Rectal smooth muscle tissue (tissue), 1 donor: Measurements from ENCODE around the gene FBRSL1.

Experiments
- H3K27ac ChIP-seq: one replicate; pipeline ENCODE4 v1.7.0; 2013; ENCODE audit warnings: low read depth, low read length, inconsistent platforms
- H3K27me3 ChIP-seq: one replicate; pipeline ENCODE4 v1.7.0; 2013; ENCODE audit warnings: low read length; ENCODE audit not compliant: control insufficient read depth, insufficient read depth
- H3K36me3 ChIP-seq: one replicate; pipeline ENCODE4 v1.7.0; 2013; ENCODE audit warnings: low read length; ENCODE audit not compliant: control insufficient read depth, insufficient read depth
- H3K4me1 ChIP-seq: one replicate; pipeline ENCODE4 v1.7.0; 2013; ENCODE audit warnings: low read length; ENCODE audit not compliant: control insufficient read depth, insufficient read depth
- H3K4me3 ChIP-seq: one replicate; pipeline ENCODE4 v1.7.0; 2013; ENCODE audit warnings: low read length
- H3K9ac ChIP-seq: one replicate; pipeline ENCODE4 v1.7.0; 2013; ENCODE audit warnings: low read length

FBRSL1 gene

GRCh38 chr12:132449565-132450417, 40.2 kb upstream of the FBRSL1 start:
- H3K27ac ChIP-seq, result no peak overlapping the region
- H3K27me3 ChIP-seq, result no peaks in the 10 kb centered on the region
- no peaks in the 10 kb centered on the region for H3K4me1 ChIP-seq
- no peak overlapping the region for H3K4me3 ChIP-seq
- no peak overlapping the region for H3K9ac ChIP-seq
- no peaks in the 10 kb centered on the region for H3K36me3 ChIP-seq

GRCh38 chr12:132450418-132451171, 39.4 kb upstream of the FBRSL1 start:
- Histone ChIP-seq H3K27me3 (no peaks in the 10 kb centered on the region), H3K9ac (no peak overlapping the region), H3K27ac (no peak overlapping the region), H3K4me3 (no peak overlapping the region), H3K36me3 (no peaks in the 10 kb centered on the region), H3K4me1 (no peaks in the 10 kb centered on the region)

- no peaks in the 10 kb centered on the region for H3K4me1 ChIP-seq
- H3K27me3 ChIP-seq, result no peaks in the 10 kb centered on the region
Measured at GRCh38 chr12:132451172-132451835, 38.6 kb upstream of the FBRSL1 start.

GRCh38 chr12:132451836-132452195, 38.1 kb upstream of the FBRSL1 start:
- Histone ChIP-seq H3K9ac (no peak overlapping the region), H3K27me3 (no peaks in the 10 kb centered on the region), H3K36me3 (no peaks in the 10 kb centered on the region), H3K27ac (no peak overlapping the region), H3K4me1 (no peaks in the 10 kb centered on the region), H3K4me3 (no peak overlapping the region)

More at GRCh38 chr12:132451172-132451835, 38.6 kb upstream of the FBRSL1 start:
- Histone ChIP-seq H3K36me3 (no peaks in the 10 kb centered on the region), H3K27ac (no peak overlapping the region), H3K9ac (no peak overlapping the region), H3K4me3 (no peak overlapping the region)

- Histone ChIP-seq H3K27ac (no peak overlapping the region), H3K4me1 (no peaks in the 10 kb centered on the region), H3K36me3 (no peaks in the 10 kb centered on the region), H3K27me3 (no peaks in the 10 kb centered on the region), H3K4me3 (no peak overlapping the region), H3K9ac (no peak overlapping the region)
Measured at GRCh38 chr12:132452596-132453350, 37.2 kb upstream of the FBRSL1 start.

- H3K9ac ChIP-seq, result no peak overlapping the region
- no peaks in the 10 kb centered on the region for H3K27me3 ChIP-seq
- no peak overlapping the region for H3K27ac ChIP-seq
- no peaks in the 10 kb centered on the region for H3K36me3 ChIP-seq
- no peak overlapping the region for H3K4me3 ChIP-seq
- H3K4me1 ChIP-seq, result no peaks in the 10 kb centered on the region
Measured at GRCh38 chr12:132453361-132454192, 36.4 kb upstream of the FBRSL1 start.

GRCh38 chr12:132454193-132454932, 35.6 kb upstream of the FBRSL1 start:
- H3K36me3 ChIP-seq, result no peaks in the 10 kb centered on the region
- no peaks in the 10 kb centered on the region for H3K27me3 ChIP-seq
- no peaks in the 10 kb centered on the region for H3K4me1 ChIP-seq
- H3K4me3 ChIP-seq, result no peak overlapping the region
- H3K27ac ChIP-seq, result no peak overlapping the region
- H3K9ac ChIP-seq, result no peak overlapping the region

- H3K4me3 ChIP-seq, result no peak overlapping the region
- no peaks in the 10 kb centered on the region for H3K4me1 ChIP-seq
- H3K36me3 ChIP-seq, result no peaks in the 10 kb centered on the region
- no peaks in the 10 kb centered on the region for H3K27me3 ChIP-seq
- no peak overlapping the region for H3K27ac ChIP-seq
- no peak overlapping the region for H3K9ac ChIP-seq
Measured at GRCh38 chr12:132454933-132455418, 35.0 kb upstream of the FBRSL1 start.

- Histone ChIP-seq H3K27me3 (no peaks in the 10 kb centered on the region), H3K9ac (no peak overlapping the region), H3K4me1 (no peaks in the 10 kb centered on the region), H3K27ac (no peak overlapping the region), H3K4me3 (no peak overlapping the region), H3K36me3 (no peaks in the 10 kb centered on the region)
Measured at GRCh38 chr12:132455565-132455964, 34.4 kb upstream of the FBRSL1 start.

GRCh38 chr12:132456186-132456943, 33.6 kb upstream of the FBRSL1 start:
- no peaks in the 10 kb centered on the region for H3K36me3 ChIP-seq
- no peak overlapping the region for H3K4me3 ChIP-seq
- no peak overlapping the region for H3K27ac ChIP-seq
- H3K27me3 ChIP-seq, result no peaks in the 10 kb centered on the region
- no peaks in the 10 kb centered on the region for H3K4me1 ChIP-seq
- H3K9ac ChIP-seq, result no peak overlapping the region
